Neuronal stem cell (in vitro differentiated cells): ENCODE data around the gene ACTR3C.

Experiments used
- DNase-seq: peaks from one replicate; pipeline ENCODE4 v3.0.0-alpha.2; 2013; ENCODE audit warnings: low spot score
- H2AFZ ChIP-seq: one replicate; pipeline ENCODE4 v1.6.1; 2013; ENCODE audit warnings: mild to moderate bottlenecking, low read length, inconsistent platforms
- H2AK5ac ChIP-seq: 2 replicates; pipeline ENCODE4 v1.6.1; 2013; ENCODE audit warnings: low read depth, mild to moderate bottlenecking, inconsistent platforms, low read length, moderate library complexity, mixed read lengths
- H2BK120ac ChIP-seq: 2 replicates; pipeline ENCODE4 v1.6.1; 2013; ENCODE audit warnings: low read depth, mild to moderate bottlenecking, inconsistent platforms, low read length, moderate library complexity, mixed read lengths
- H2BK12ac ChIP-seq: one replicate; pipeline ENCODE4 v1.6.1; 2013; ENCODE audit warnings: low read length, inconsistent platforms
- H2BK15ac ChIP-seq: 2 replicates; pipeline ENCODE4 v1.6.1; 2013; ENCODE audit warnings: mild to moderate bottlenecking, low read length, inconsistent platforms, mixed read lengths
- H2BK5ac ChIP-seq: one replicate; pipeline ENCODE4 v1.6.1; 2013; ENCODE audit warnings: inconsistent platforms, mild to moderate bottlenecking, low read length, moderate library complexity
- H3K14ac ChIP-seq: one replicate; pipeline ENCODE4 v1.6.1; 2013; ENCODE audit warnings: low read length, inconsistent platforms
- H3K18ac ChIP-seq: 2 replicates; pipeline ENCODE4 v1.6.1; 2013; ENCODE audit warnings: low read length, inconsistent platforms
- H3K23ac ChIP-seq: 2 replicates; pipeline ENCODE4 v1.6.1; 2013; ENCODE audit warnings: low read depth, mild to moderate bottlenecking, mixed read lengths, low read length, inconsistent platforms; ENCODE audit not compliant: poor library complexity
- H3K27ac ChIP-seq: replicated peaks from 3 replicates; pipeline ENCODE4 v1.5.1; 2013; ENCODE audit warnings: low read length, inconsistent platforms
- H3K27me3 ChIP-seq, 3 experiments: 2 replicates each; pipeline ENCODE4 v1.6.1; 2013; ENCODE audit warnings: low read length in 3 of 3, mild to moderate bottlenecking in 2 of 3, inconsistent platforms in 1 of 3, low read depth in 1 of 3, mixed read lengths in 1 of 3, moderate library complexity in 1 of 3; ENCODE audit not compliant: control insufficient read depth in 3 of 3, insufficient read depth in 3 of 3
- H3K36me3 ChIP-seq, 2 donors: replicated peaks in 1 of 2; 2 replicates each; pipeline ENCODE4 v1.6.1; 2013; ENCODE audit warnings: low read length in 2 of 2; ENCODE audit not compliant: control insufficient read depth in 2 of 2, insufficient read depth in 2 of 2
- H3K4ac ChIP-seq: 2 replicates; pipeline ENCODE4 v1.6.1; 2013; ENCODE audit warnings: inconsistent platforms, mild to moderate bottlenecking, low read length, moderate library complexity
- H3K4me1 ChIP-seq, 2 donors: 1 replicate in 1 of 2; 2 replicates in 1 of 2; pipeline ENCODE4 v1.6.1; 2013; ENCODE audit warnings: low read length in 2 of 2, low read depth in 1 of 2; ENCODE audit not compliant: control insufficient read depth in 2 of 2, insufficient read depth in 1 of 2
- H3K4me2 ChIP-seq: one replicate; pipeline ENCODE4 v1.6.1; 2013; ENCODE audit warnings: mild to moderate bottlenecking, low read length, inconsistent platforms; ENCODE audit not compliant: insufficient read depth, poor library complexity, severe bottlenecking
- H3K4me3 ChIP-seq, 2 donors: 2 replicates each; pipeline ENCODE4 v1.5.1; 2013; ENCODE audit warnings: low read length in 2 of 2, mild to moderate bottlenecking in 2 of 2, inconsistent platforms in 1 of 2, moderate library complexity in 1 of 2
- H3K79me1 ChIP-seq: one replicate; pipeline ENCODE4 v1.6.1; 2013; ENCODE audit warnings: low read depth, mild to moderate bottlenecking, inconsistent platforms, low read length, moderate library complexity
- H3K9ac ChIP-seq: one replicate; pipeline ENCODE4 v1.6.1; 2013; ENCODE audit warnings: mild to moderate bottlenecking, low read depth, low read length, inconsistent platforms; ENCODE audit not compliant: poor library complexity
- H3K9me3 ChIP-seq, 2 donors: replicated peaks in 1 of 2; 2 replicates each; pipeline versions ENCODE3 to v1.6.1; 2013; ENCODE audit warnings: low read length in 2 of 2, mild to moderate bottlenecking in 2 of 2, inconsistent platforms in 1 of 2, low read depth in 1 of 2, mixed read lengths in 1 of 2, moderate library complexity in 1 of 2; ENCODE audit not compliant: control insufficient read depth in 2 of 2, insufficient read depth in 1 of 2
- H4K8ac ChIP-seq: one replicate; pipeline ENCODE4 v1.6.1; 2013; ENCODE audit warnings: low read depth, mild to moderate bottlenecking, inconsistent platforms, low read length, moderate library complexity
- H4K91ac ChIP-seq: one replicate; pipeline ENCODE4 v1.6.1; 2013; ENCODE audit warnings: low read length, low read depth, mild to moderate bottlenecking, inconsistent platforms; ENCODE audit not compliant: poor library complexity
- WGBS, 2 donors: extraction: QIAGEN DNeasy Blood & Tissue Kit; methylation state at CpG; one replicate each; pipeline ENCODE4 v1.1.7; 2013; ENCODE audit warnings: missing lambda C conversion rate in 2 of 2, mixed read lengths in 1 of 2; ENCODE audit not compliant: insufficient read length in 2 of 2, insufficient replicate concordance in 1 of 2; ENCODE audit errors: extremely low coverage in 2 of 2; 5-methylcytosine and 5-hydroxymethylcytosine counted together

Gene ACTR3C

DNA sequence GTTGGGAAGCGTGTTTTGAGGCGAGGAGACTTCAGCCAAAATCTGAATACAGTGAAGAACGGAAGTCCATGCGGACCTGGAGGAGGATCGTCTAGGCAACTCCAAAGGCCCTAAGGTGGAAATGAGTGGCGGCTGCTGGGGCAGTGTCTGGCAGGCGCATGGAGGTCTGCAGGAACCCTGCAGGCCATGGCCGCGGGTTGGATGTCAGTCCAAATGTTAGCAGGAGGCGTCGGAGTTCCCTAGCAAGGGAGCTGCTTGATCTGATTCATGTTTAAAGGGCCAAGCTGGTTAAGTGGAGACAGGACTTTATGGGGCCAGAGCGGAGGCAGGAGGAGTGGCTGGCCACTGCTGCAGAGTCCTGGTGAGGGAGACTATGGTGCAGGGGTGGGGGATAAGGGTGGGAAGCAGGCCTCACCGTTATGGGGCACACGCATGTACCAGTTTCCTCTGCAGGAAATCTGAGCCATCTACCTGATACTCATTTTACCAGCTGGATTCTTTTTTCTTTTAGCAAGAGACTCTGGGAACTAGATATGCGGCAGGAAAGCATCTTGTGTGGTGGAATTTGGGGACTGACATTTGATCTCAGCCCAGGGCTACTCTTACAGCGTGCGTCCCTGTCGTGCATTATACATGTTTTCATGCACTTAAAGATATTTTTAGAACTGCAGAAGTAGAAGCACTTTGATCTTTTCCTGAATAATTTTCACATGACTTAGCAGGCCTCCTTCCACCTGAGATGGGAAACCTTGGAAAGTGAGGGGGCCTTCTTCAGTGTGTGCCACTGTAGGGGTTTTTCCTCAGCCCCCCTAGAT lies 38.7 kb upstream of the ACTR3C start:
- no CpG with 5 or more reads among the region's 18 CpGs for WGBS, 2 donors
- Histone ChIP-seq H3K79me1 (no peaks in the 10 kb centered on the region), H3K27ac (no peak overlapping the region), H2BK15ac (no peak overlapping the region), H3K9me3 (no peaks in the 10 kb centered on the region), H3K4me1 (peaks cover 10 to 20% of the 10 kb centered on the region in 2 donors), H3K9ac (peak overlapping the region; percentile 10), H4K91ac (no peak overlapping the region), H2AK5ac (peak overlapping the region; percentile 73), H2BK12ac (no peak overlapping the region), H3K23ac (no peak overlapping the region), H4K8ac (no peak overlapping the region), H3K27me3 (no peaks in the 10 kb centered on the region), H2BK120ac (peak overlapping the region; percentile 25), H2AFZ (peak overlapping the region; percentile 74), H3K18ac (peak overlapping the region; percentile 73), H3K4me2 (no peak overlapping the region), H3K4ac (no peak overlapping the region), H3K4me3 (no peak overlapping the region), H3K14ac (no peak overlapping the region), H3K36me3 (no peaks in the 10 kb centered on the region), H2BK5ac (no peak overlapping the region)
- DNase-seq: no peak

GRCh38 chr7:150361402-150361801 lies 38.1 kb upstream of the ACTR3C start:
- no peak overlapping the region for H2BK5ac ChIP-seq
- no peak overlapping the region for H3K4ac ChIP-seq
- H3K27ac ChIP-seq: no peak overlapping the region
- no CpG with 5 or more reads among the region's 7 CpGs for WGBS, 2 donors
- no peaks in the 10 kb centered on the region for H3K79me1 ChIP-seq
- no peak overlapping the region for H3K9ac ChIP-seq
- H2BK12ac ChIP-seq: no peak overlapping the region
- H2BK120ac ChIP-seq: no peak overlapping the region
- H3K4me3 ChIP-seq: no peak overlapping the region
- DNase-seq: no peak
- peak overlapping the region; percentile 74 for H2AFZ ChIP-seq
- H4K91ac ChIP-seq: no peak overlapping the region
- no peaks in the 10 kb centered on the region for H3K36me3 ChIP-seq
- H3K9me3 ChIP-seq: no peaks in the 10 kb centered on the region
- peaks cover 10 to 20% of the 10 kb centered on the region in 2 donors for H3K4me1 ChIP-seq
- no peak overlapping the region for H2BK15ac ChIP-seq
- no peak overlapping the region for H3K23ac ChIP-seq
- H3K18ac ChIP-seq: no peak overlapping the region
- H3K4me2 ChIP-seq: no peak overlapping the region
- H3K14ac ChIP-seq: no peak overlapping the region
- no peak overlapping the region for H4K8ac ChIP-seq
- no peak overlapping the region for H2AK5ac ChIP-seq
- H3K27me3 ChIP-seq: no peaks in the 10 kb centered on the region

- Histone ChIP-seq H2BK120ac (no peak overlapping the region), H3K79me1 (no peaks in the 10 kb centered on the region), H4K91ac (no peak overlapping the region), H2BK15ac (no peak overlapping the region), H3K4me1 (peaks cover 9 to 16% of the 10 kb centered on the region in 2 donors), H3K4me3 (no peak overlapping the region), H3K18ac (no peak overlapping the region), H3K4ac (no peak overlapping the region), H3K14ac (no peak overlapping the region), H3K4me2 (no peak overlapping the region), H2AFZ (no peak overlapping the region), H2BK12ac (no peak overlapping the region), H3K23ac (no peak overlapping the region), H3K9me3 (no peaks in the 10 kb centered on the region), H2AK5ac (no peak overlapping the region), H3K27me3 (no peaks in the 10 kb centered on the region), H3K36me3 (no peaks in the 10 kb centered on the region), H2BK5ac (no peak overlapping the region), H3K9ac (no peak overlapping the region), H3K27ac (no peak overlapping the region), H4K8ac (no peak overlapping the region)
- no CpG with 5 or more reads among the region's 5 CpGs for WGBS, 2 donors
- no peak for DNase-seq
Observed at GRCh38 chr7:150360363-150361058, 37.2 kb upstream of the ACTR3C start.

DNA sequence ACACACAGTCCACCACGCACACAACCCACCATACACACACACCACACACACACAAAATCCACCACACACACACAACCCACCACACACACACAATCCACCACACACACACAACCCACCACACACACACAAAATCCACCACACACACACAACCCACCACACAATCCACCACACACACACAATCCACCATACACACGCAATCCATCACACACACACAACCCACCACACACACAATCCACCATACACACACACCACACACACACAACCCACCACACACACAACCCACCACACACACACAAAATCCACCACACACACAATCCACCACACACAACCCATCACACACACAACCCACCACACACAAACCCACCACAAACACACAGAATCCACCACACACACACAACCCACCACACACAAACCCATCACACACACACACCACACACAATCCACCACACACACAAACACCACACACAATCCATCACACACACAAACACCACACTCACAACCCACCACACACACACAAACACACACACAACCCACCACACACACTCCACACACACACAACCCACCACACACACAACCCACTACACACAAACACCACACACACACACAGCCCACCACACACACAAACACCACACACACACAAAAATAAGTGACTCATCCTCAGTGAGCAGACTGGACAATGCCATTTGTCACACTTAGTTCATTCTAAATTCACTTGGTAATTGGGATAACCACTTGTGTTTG lies 36.4 kb upstream of the ACTR3C start:
- Histone ChIP-seq H3K79me1 (no peaks in the 10 kb centered on the region), H3K23ac (no peak overlapping the region), H2BK120ac (no peak overlapping the region), H3K4me3 (peak overlapping the region in 1 of 2 donors; percentile 66), H3K14ac (no peak overlapping the region), H2BK15ac (no peak overlapping the region), H3K9me3 (no peaks in the 10 kb centered on the region), H2AK5ac (no peak overlapping the region), H2BK12ac (no peak overlapping the region), H3K27me3 (no peaks in the 10 kb centered on the region), H4K91ac (no peak overlapping the region), H2AFZ (no peak overlapping the region), H3K36me3 (no peaks in the 10 kb centered on the region), H3K4ac (no peak overlapping the region), H3K4me1 (peaks cover 9 to 16% of the 10 kb centered on the region in 2 donors), H3K27ac (no peak overlapping the region), H3K18ac (no peak overlapping the region), H3K4me2 (no peak overlapping the region), H3K9ac (no peak overlapping the region), H4K8ac (no peak overlapping the region), H2BK5ac (no peak overlapping the region)
- DNase-seq: no peak
- 92% methylated on average over 2 of the region's 2 CpGs; no CpG with 5 or more reads in 1 of the 2 donors for WGBS, 2 donors
